ENCODE measurements around the gene ATG10.
"Not testable (repeated sequence)": the region's sequence is repeated elsewhere in the genome, so short reads cannot be mapped to it uniquely, and the experiment has no call there.

The ATG10 gene

GRCh38 chr5:82011761-82012160 lies 39.9 kb downstream of the ATG10 start:
- no peak for TF ChIP-seq CTCF (IDR thresholded peaks at IDR 0.05; ENCODE audit: poor library complexity, severe bottlenecking)
- Histone ChIP-seq H3K27ac (ENCODE audit: poor library complexity, severe bottlenecking) (no peak overlapping the region), H3K4me1 (ENCODE audit: insufficient read depth, poor library complexity, severe bottlenecking) (no peaks in the 10 kb centered on the region), H3K4me3 (ENCODE audit: severe bottlenecking) (no peak overlapping the region), H3K9me3 (ENCODE audit: severe bottlenecking) (no peaks in the 10 kb centered on the region), H3K36me3 (ENCODE audit: low read depth) (no peaks in the 10 kb centered on the region), H3K27me3 (ENCODE audit: insufficient read depth, poor library complexity, severe bottlenecking) (no peaks in the 10 kb centered on the region)
- DNase-seq (ENCODE audit: low spot score) (no peak), ATAC-seq (ENCODE audit: low read depth) (no peak; the same call in 2 of the 3 replicates)

- H3K27ac ChIP-seq (ENCODE audit: poor library complexity, severe bottlenecking); DNase-seq (ENCODE audit: low spot score); H3K9me3 ChIP-seq (ENCODE audit: severe bottlenecking); ATAC-seq (ENCODE audit: low read depth); H3K4me3 ChIP-seq (ENCODE audit: severe bottlenecking); H3K4me1 ChIP-seq (ENCODE audit: insufficient read depth, poor library complexity, severe bottlenecking); H3K27me3 ChIP-seq (ENCODE audit: insufficient read depth, poor library complexity, severe bottlenecking); H3K36me3 ChIP-seq (ENCODE audit: low read depth): not testable (repeated sequence)
Measured at GRCh38 chr5:82014644-82015043, 42.8 kb downstream of the ATG10 start.

GRCh38 chr5:82018462-82018861 lies 46.6 kb downstream of the ATG10 start:
- no peaks in the 10 kb centered on the region for H3K36me3 ChIP-seq (ENCODE audit: low read depth)
- ATAC-seq (ENCODE audit: low read depth) (no peak), DNase-seq (ENCODE audit: low spot score) (no peak)
- no peak for TF ChIP-seq CTCF (IDR thresholded peaks at IDR 0.05; ENCODE audit: poor library complexity, severe bottlenecking)
- H3K27me3 ChIP-seq (ENCODE audit: insufficient read depth, poor library complexity, severe bottlenecking): no peaks in the 10 kb centered on the region
- no peaks in the 10 kb centered on the region for H3K4me1 ChIP-seq (ENCODE audit: insufficient read depth, poor library complexity, severe bottlenecking)
- H3K4me3 ChIP-seq (ENCODE audit: severe bottlenecking): no peak overlapping the region
- no peak overlapping the region for H3K27ac ChIP-seq (ENCODE audit: poor library complexity, severe bottlenecking)
- H3K9me3 ChIP-seq (ENCODE audit: severe bottlenecking): no peaks in the 10 kb centered on the region

- H3K27ac ChIP-seq (ENCODE audit: poor library complexity, severe bottlenecking): no peak overlapping the region
- H3K4me3 ChIP-seq (ENCODE audit: severe bottlenecking): no peak overlapping the region
- no peaks in the 10 kb centered on the region for H3K27me3 ChIP-seq (ENCODE audit: insufficient read depth, poor library complexity, severe bottlenecking)
- no peaks in the 10 kb centered on the region for H3K4me1 ChIP-seq (ENCODE audit: insufficient read depth, poor library complexity, severe bottlenecking)
- ATAC-seq (ENCODE audit: low read depth) (no peak), DNase-seq (ENCODE audit: low spot score) (no peak)
- H3K9me3 ChIP-seq (ENCODE audit: severe bottlenecking): no peaks in the 10 kb centered on the region
- no peaks in the 10 kb centered on the region for H3K36me3 ChIP-seq (ENCODE audit: low read depth)
- no peak for TF ChIP-seq CTCF (IDR thresholded peaks at IDR 0.05; ENCODE audit: poor library complexity, severe bottlenecking)
Measured at GRCh38 chr5:82019342-82020138, 47.7 kb downstream of the ATG10 start.

- Histone ChIP-seq H3K27me3 (ENCODE audit: insufficient read depth, poor library complexity, severe bottlenecking) (no peaks in the 10 kb centered on the region), H3K36me3 (ENCODE audit: low read depth) (no peaks in the 10 kb centered on the region), H3K4me1 (ENCODE audit: insufficient read depth, poor library complexity, severe bottlenecking) (no peaks in the 10 kb centered on the region), H3K4me3 (ENCODE audit: severe bottlenecking) (no peak overlapping the region), H3K9me3 (ENCODE audit: severe bottlenecking) (no peaks in the 10 kb centered on the region), H3K27ac (ENCODE audit: poor library complexity, severe bottlenecking) (no peak overlapping the region)
- DNase-seq (ENCODE audit: low spot score) (no peak), ATAC-seq (ENCODE audit: low read depth) (no peak)
- TF ChIP-seq CTCF (IDR thresholded peaks at IDR 0.05; ENCODE audit: poor library complexity, severe bottlenecking): no peak
Measured at GRCh38 chr5:82022499-82022898, 50.7 kb downstream of the ATG10 start.

All from RWPE2 (cell line).